Measurements from ENCODE around the gene GPR32. TPM values are rescaled to one million over a fixed set of nuclear protein-coding genes. Genes with fewer than 3 reads are reported as not detected.

GPR32 gene
- total and polyA plus RNA-seq, 10 of the 15 experiments (the other 5 are each of a cell fraction or from before 2014, with no cell fraction given), result not detected

GRCh38 chr19:50725911-50726230 is 44.4 kb upstream of the GPR32 start:
- SMC1A ChIA-PET (ENCODE audit: uncharacterized antibody, unreplicated experiment), result no interaction called here
- Histone ChIP-seq H3K4me3 (no peak overlapping the region), H3K36me3 (ENCODE audit: control insufficient read depth in 2 of 2, insufficient read depth in 2 of 2, low read length in 1 of 2) (no peaks in the 10 kb centered on the region), H4K20me1 (ENCODE audit: control insufficient read depth, insufficient read depth) (no peaks in the 10 kb centered on the region), H3K4me2 (ENCODE audit: control insufficient read depth, insufficient read depth) (no peak overlapping the region), H3K79me2 (ENCODE audit: control insufficient read depth, insufficient read depth, low read length) (no peaks in the 10 kb centered on the region), H2AFZ (ENCODE audit: control insufficient read depth, low read depth, low read length) (no peak overlapping the region), H3K27me3 (replicated peaks in 1 of 2; ENCODE audit: control insufficient read depth in 2 of 2, insufficient read depth in 2 of 2, low read length in 1 of 2) (peaks cover 2 to 5% of the 10 kb centered on the region in 2 experiments; a peak in 3 of 4 replicates), H3K4me1 (ENCODE audit: control insufficient read depth, insufficient read depth, low read length) (no peaks in the 10 kb centered on the region), H3K9me3 (replicated peaks; ENCODE audit: control insufficient read depth, insufficient read depth, low read length) (peaks cover 1% of the 10 kb centered on the region; the same call in 2 of the 3 replicates), H3K9ac (ENCODE audit: control insufficient read depth, insufficient read depth, low read length) (no peak overlapping the region), H3K27ac (ENCODE audit: control insufficient read depth, insufficient read depth) (no peak overlapping the region)
- DNase-seq (ENCODE audit: low read depth, low spot score) (no peak), FAIRE-seq (no peak), ATAC-seq (no peak)
- no TSS peak for BruUV-seq (replicated peaks)
- TF ChIP-seq ESRRA (IDR thresholded peaks at IDR 0.05; ENCODE audit: low read length) (no peak), IRF3 (IDR thresholded peaks at IDR 0.05) (no peak), HDGF (IDR thresholded peaks at IDR 0.05) (no peak), ATF7 (IDR thresholded peaks at IDR 0.05; ENCODE audit: low read depth) (no peak)
- in situ Hi-C loops (cut with MboI), result no loop called here
- CTCF ChIA-PET, result no interaction called here
- POLR2A ChIA-PET, result no interaction called here
- RAD21 ChIA-PET (ENCODE audit: unreplicated experiment), result no interaction called here
- intact Hi-C loops (cut with micrococcal nuclease; ENCODE audit: unreplicated experiment), result no loop called here
- 63% methylated on average over 9 of the region's 9 CpGs for WGBS (ENCODE audit: insufficient coverage, insufficient replicate concordance, low lambda C conversion rate, missing lambda C conversion rate)

- Histone ChIP-seq H3K79me2 (ENCODE audit: control insufficient read depth, insufficient read depth, low read length) (no peaks in the 10 kb centered on the region), H3K9me3 (replicated peaks; ENCODE audit: control insufficient read depth, insufficient read depth, low read length) (peaks cover 1% of the 10 kb centered on the region; the same call in 2 of the 3 replicates), H3K27ac (ENCODE audit: control insufficient read depth, insufficient read depth) (no peak overlapping the region), H3K9ac (ENCODE audit: control insufficient read depth, insufficient read depth, low read length) (no peak overlapping the region), H3K4me2 (ENCODE audit: control insufficient read depth, insufficient read depth) (no peak overlapping the region), H3K27me3 (replicated peaks in 1 of 2; ENCODE audit: control insufficient read depth in 2 of 2, insufficient read depth in 2 of 2, low read length in 1 of 2) (peaks cover 2 to 5% of the 10 kb centered on the region in 2 experiments; a peak in 3 of 4 replicates), H3K4me3 (no peak overlapping the region), H4K20me1 (ENCODE audit: control insufficient read depth, insufficient read depth) (no peaks in the 10 kb centered on the region), H2AFZ (ENCODE audit: control insufficient read depth, low read depth, low read length) (no peak overlapping the region), H3K4me1 (ENCODE audit: control insufficient read depth, insufficient read depth, low read length) (no peaks in the 10 kb centered on the region), H3K36me3 (ENCODE audit: control insufficient read depth in 2 of 2, insufficient read depth in 2 of 2, low read length in 1 of 2) (no peaks in the 10 kb centered on the region)
- ChIA-PET SMC1A (ENCODE audit: uncharacterized antibody, unreplicated experiment) (no interaction called here), POLR2A (interaction anchor here (0.7 kb wide), 1 partner anchor 104 kb away, joined by 3 read pairs; no protein-coding TSS in a partner anchor), CTCF (no interaction called here), RAD21 (ENCODE audit: unreplicated experiment) (no interaction called here)
- BruUV-seq (replicated peaks), result no TSS peak
- FAIRE-seq (no peak), DNase-seq (ENCODE audit: low read depth, low spot score) (no peak), ATAC-seq (no peak)
- WGBS (ENCODE audit: insufficient coverage, insufficient replicate concordance, low lambda C conversion rate, missing lambda C conversion rate), result 47% methylated on average over 35 of the region's 39 CpGs
- in situ Hi-C loops (cut with MboI) (no loop called here), intact Hi-C loops (cut with micrococcal nuclease; ENCODE audit: unreplicated experiment) (no loop called here)
- no peak for TF ChIP-seq NFXL1 (IDR thresholded peaks at IDR 0.05; ENCODE audit: borderline replicate concordance)
- TF ChIP-seq BHLHE40 (IDR thresholded peaks at IDR 0.05; ENCODE audit: borderline replicate concordance in 1 of 2, low read depth in 2 of 2, low read length in 1 of 2), result no peak
- TF ChIP-seq EP300 (IDR thresholded peaks at IDR 0.05; ENCODE audit: borderline replicate concordance in 1 of 2, control insufficient read depth in 1 of 2, low read depth in 2 of 2, low read length in 2 of 2), result no peak
Observed at GRCh38 chr19:50728084-50728737, 42.1 kb upstream of the GPR32 start.

All from GM12878 (cell line).